SU-DHL-6 (cell line): ENCODE data around the gene SPAST.

Experiments used
- EZH2phosphoT487 ChIP-seq: fragments of 200-600 bp; sonication (generic), shearing (Covaris generic); conservative IDR thresholded peaks from 2 replicates; pipeline ENCODE4 v1.6.1; 2018; ENCODE audit warnings: mild to moderate bottlenecking, antibody characterized with exemption, low read length, moderate library complexity, mixed read lengths
- TF ChIP-seq, protein P1 (sequence below): fragments of 200-600 bp; sonication (generic); IDR thresholded peaks from one replicate; pipeline ENCODE4 v1.5.1; 2017; ENCODE audit warnings: antibody characterized with exemption, mild to moderate bottlenecking, low read length, moderate library complexity; ENCODE audit not compliant: insufficient read depth, poor library complexity, severe bottlenecking

DNA sequence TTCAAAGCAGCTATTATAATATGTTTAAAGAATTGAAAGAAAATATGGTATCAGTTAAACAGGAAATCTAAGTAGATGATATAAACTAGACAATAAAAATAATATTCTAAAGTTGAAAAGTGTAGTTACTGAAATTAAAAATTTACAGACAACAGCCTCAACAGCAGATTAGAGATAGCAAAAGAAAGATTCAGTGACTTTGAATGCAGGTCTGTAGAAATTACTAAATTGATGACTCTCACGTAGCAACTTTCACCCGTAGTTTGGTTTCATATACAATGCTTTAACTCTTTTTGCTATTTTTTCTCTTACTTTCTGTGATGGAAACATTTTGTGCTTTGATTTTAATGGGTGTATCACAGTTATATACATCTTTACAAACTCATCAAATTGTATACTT is 44.8 kb downstream of the SPAST start:
- TF ChIP-seq, protein P1, sequence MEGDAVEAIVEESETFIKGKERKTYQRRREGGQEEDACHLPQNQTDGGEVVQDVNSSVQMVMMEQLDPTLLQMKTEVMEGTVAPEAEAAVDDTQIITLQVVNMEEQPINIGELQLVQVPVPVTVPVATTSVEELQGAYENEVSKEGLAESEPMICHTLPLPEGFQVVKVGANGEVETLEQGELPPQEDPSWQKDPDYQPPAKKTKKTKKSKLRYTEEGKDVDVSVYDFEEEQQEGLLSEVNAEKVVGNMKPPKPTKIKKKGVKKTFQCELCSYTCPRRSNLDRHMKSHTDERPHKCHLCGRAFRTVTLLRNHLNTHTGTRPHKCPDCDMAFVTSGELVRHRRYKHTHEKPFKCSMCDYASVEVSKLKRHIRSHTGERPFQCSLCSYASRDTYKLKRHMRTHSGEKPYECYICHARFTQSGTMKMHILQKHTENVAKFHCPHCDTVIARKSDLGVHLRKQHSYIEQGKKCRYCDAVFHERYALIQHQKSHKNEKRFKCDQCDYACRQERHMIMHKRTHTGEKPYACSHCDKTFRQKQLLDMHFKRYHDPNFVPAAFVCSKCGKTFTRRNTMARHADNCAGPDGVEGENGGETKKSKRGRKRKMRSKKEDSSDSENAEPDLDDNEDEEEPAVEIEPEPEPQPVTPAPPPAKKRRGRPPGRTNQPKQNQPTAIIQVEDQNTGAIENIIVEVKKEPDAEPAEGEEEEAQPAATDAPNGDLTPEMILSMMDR = no peak
- no peak for TF ChIP-seq EZH2phosphoT487
